IPS-NIHi7 (cell line): Measurements from ENCODE around the gene BAG1.

Experiments
- DNase-seq: peaks from one replicate; pipeline ENCODE4 v3.0.0; 2012; ENCODE audit warnings: mixed read lengths; ENCODE audit errors: extremely low spot score

BAG1 gene

DNA sequence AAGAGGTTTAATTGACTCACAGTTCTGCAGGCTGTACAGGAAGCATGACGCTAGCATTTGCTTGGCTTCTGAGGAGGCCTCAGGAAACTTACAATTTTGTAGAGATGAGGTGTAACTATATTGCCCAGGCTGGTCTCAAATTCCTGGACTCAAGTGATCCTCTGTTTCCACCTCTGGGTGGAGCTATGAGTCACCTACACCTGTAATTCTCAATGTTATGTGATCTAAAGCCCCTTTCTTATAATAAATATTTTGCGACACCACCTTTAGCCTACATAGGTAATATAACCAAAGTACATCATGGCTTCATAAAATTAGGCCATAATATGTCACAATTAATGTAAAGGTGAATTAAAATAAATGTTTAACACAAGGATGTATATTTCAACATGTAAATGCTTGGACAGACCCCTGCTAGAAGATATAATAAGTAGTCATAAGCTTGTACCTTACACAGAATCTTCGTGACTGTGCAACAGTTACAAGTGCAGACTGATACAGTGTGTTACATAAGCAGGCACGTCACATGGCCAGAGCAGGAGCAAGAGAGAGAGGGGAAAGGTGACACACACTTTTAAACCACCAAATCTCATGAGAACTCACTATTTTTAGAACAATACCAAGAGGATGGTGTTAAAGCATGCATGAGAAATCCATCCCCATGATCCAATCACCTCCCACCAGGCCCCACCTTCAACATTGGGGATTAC is 54.3 kb downstream of the BAG1 start:
- no peak for DNase-seq

DNA sequence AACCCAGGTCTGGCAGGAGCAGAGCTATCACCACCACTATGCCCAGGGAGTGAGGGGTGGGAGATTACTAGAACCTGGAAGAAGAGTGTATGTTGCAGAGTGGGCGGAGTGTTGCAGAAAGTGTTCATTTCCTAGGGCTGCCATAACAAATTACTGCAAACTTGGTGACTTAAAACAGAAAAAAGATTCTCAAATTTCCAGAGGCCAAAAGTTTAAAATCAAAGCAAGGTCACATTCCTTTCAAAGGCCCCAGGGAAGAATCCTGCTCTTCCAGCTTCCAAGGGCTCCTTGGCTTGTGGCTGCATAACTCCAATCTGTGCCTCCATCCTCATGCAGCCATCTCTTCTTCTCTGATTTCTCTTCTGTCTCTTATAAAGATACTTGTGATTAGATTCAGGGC is 55.1 kb downstream of the BAG1 start:
- DNase-seq, result no peak

- DNase-seq, result no peak
Observed at GRCh38 chr9:33202552-33203201, 61.8 kb downstream of the BAG1 start.
